Measurements from ENCODE around the gene DPP10. TPM values are rescaled to one million over a fixed set of nuclear protein-coding genes. Genes with fewer than 3 reads are reported as not detected.

The DPP10 gene
- total RNA-seq, 1 experiment from 2014 or later, result not detected

GRCh38 chr2:115560666-115561065, 1118.2 kb downstream of the DPP10 start:
- intact Hi-C loops (cut with micrococcal nuclease; ENCODE audit: unreplicated experiment), result no loop called here
- no peak for TF ChIP-seq CTCF (IDR thresholded peaks at IDR 0.05; ENCODE audit: unreplicated experiment)
- H3K4me1 Mint-ChIP-seq (ENCODE audit: low read depth, unreplicated experiment), result no peaks in the 10 kb centered on the region
- H3K27me3 Mint-ChIP-seq (ENCODE audit: unreplicated experiment), result no peaks in the 10 kb centered on the region
- BruUV-seq (replicated peaks), result no TSS peak
- H3K4me3 Mint-ChIP-seq (ENCODE audit: low read depth, unreplicated experiment), result no peak overlapping the region
- no peak for DNase-seq
- H3K9me3 Mint-ChIP-seq (ENCODE audit: low read depth, unreplicated experiment), result peaks cover 10% of the 10 kb centered on the region
- no peak overlapping the region for H3K27ac Mint-ChIP-seq (ENCODE audit: unreplicated experiment)
- H3K36me3 Mint-ChIP-seq (ENCODE audit: insufficient read depth, unreplicated experiment), result no peaks in the 10 kb centered on the region
- CTCF ChIA-PET, result no interaction called here

- Mint-ChIP-seq H3K27me3 (ENCODE audit: unreplicated experiment) (no peaks in the 10 kb centered on the region), H3K4me3 (ENCODE audit: low read depth, unreplicated experiment) (no peak overlapping the region), H3K36me3 (ENCODE audit: insufficient read depth, unreplicated experiment) (no peaks in the 10 kb centered on the region), H3K27ac (ENCODE audit: unreplicated experiment) (no peak overlapping the region), H3K4me1 (ENCODE audit: low read depth, unreplicated experiment) (no peaks in the 10 kb centered on the region), H3K9me3 (ENCODE audit: low read depth, unreplicated experiment) (peaks cover 17% of the 10 kb centered on the region)
- BruUV-seq (replicated peaks), result no TSS peak
- CTCF ChIA-PET, result no interaction called here
- no peak for TF ChIP-seq CTCF (IDR thresholded peaks at IDR 0.05; ENCODE audit: unreplicated experiment)
- intact Hi-C loops (cut with micrococcal nuclease; ENCODE audit: unreplicated experiment), result no loop called here
- no peak for DNase-seq
Measured at GRCh38 chr2:115568643-115569042, 1126.2 kb downstream of the DPP10 start.

- no peak for DNase-seq
- intact Hi-C loops (cut with micrococcal nuclease; ENCODE audit: unreplicated experiment), result no loop called here
- CTCF ChIA-PET, result no interaction called here
- H3K27me3 Mint-ChIP-seq (ENCODE audit: unreplicated experiment), result no peaks in the 10 kb centered on the region
- H3K4me3 Mint-ChIP-seq (ENCODE audit: low read depth, unreplicated experiment), result no peak overlapping the region
- no peaks in the 10 kb centered on the region for H3K4me1 Mint-ChIP-seq (ENCODE audit: low read depth, unreplicated experiment)
- H3K27ac Mint-ChIP-seq (ENCODE audit: unreplicated experiment), result no peak overlapping the region
- TF ChIP-seq CTCF (IDR thresholded peaks at IDR 0.05; ENCODE audit: unreplicated experiment), result no peak
- BruUV-seq (replicated peaks), result no TSS peak
- peaks cover 25% of the 10 kb centered on the region for H3K9me3 Mint-ChIP-seq (ENCODE audit: low read depth, unreplicated experiment)
- no peaks in the 10 kb centered on the region for H3K36me3 Mint-ChIP-seq (ENCODE audit: insufficient read depth, unreplicated experiment)
Measured at GRCh38 chr2:115569547-115569946, 1127.1 kb downstream of the DPP10 start.

- CTCF ChIA-PET, result no interaction called here
- H3K27ac Mint-ChIP-seq (ENCODE audit: unreplicated experiment), result no peak overlapping the region
- no peak overlapping the region for H3K4me3 Mint-ChIP-seq (ENCODE audit: low read depth, unreplicated experiment)
- H3K36me3 Mint-ChIP-seq (ENCODE audit: insufficient read depth, unreplicated experiment), result no peaks in the 10 kb centered on the region
- intact Hi-C loops (cut with micrococcal nuclease; ENCODE audit: unreplicated experiment), result no loop called here
- no peak for DNase-seq
- H3K9me3 Mint-ChIP-seq (ENCODE audit: low read depth, unreplicated experiment), result peaks cover 26% of the 10 kb centered on the region
- H3K27me3 Mint-ChIP-seq (ENCODE audit: unreplicated experiment), result no peaks in the 10 kb centered on the region
- BruUV-seq (replicated peaks), result no TSS peak
- no peaks in the 10 kb centered on the region for H3K4me1 Mint-ChIP-seq (ENCODE audit: low read depth, unreplicated experiment)
- no peak for TF ChIP-seq CTCF (IDR thresholded peaks at IDR 0.05; ENCODE audit: unreplicated experiment)
Measured at GRCh38 chr2:115572746-115573145, 1130.3 kb downstream of the DPP10 start.

GRCh38 chr2:115573756-115574155, 1131.3 kb downstream of the DPP10 start:
- CTCF ChIA-PET, result no interaction called here
- H3K36me3 Mint-ChIP-seq (ENCODE audit: insufficient read depth, unreplicated experiment), result no peaks in the 10 kb centered on the region
- TF ChIP-seq CTCF (IDR thresholded peaks at IDR 0.05; ENCODE audit: unreplicated experiment), result no peak

More at GRCh38 chr2:115573756-115574155, 1131.3 kb downstream of the DPP10 start:
- H3K27me3 Mint-ChIP-seq (ENCODE audit: unreplicated experiment), result no peaks in the 10 kb centered on the region
- BruUV-seq (replicated peaks), result no TSS peak
- intact Hi-C loops (cut with micrococcal nuclease; ENCODE audit: unreplicated experiment), result no loop called here
- no peak overlapping the region for H3K27ac Mint-ChIP-seq (ENCODE audit: unreplicated experiment)
- H3K4me3 Mint-ChIP-seq (ENCODE audit: low read depth, unreplicated experiment), result no peak overlapping the region
- H3K4me1 Mint-ChIP-seq (ENCODE audit: low read depth, unreplicated experiment), result no peaks in the 10 kb centered on the region
- no peak for DNase-seq
- H3K9me3 Mint-ChIP-seq (ENCODE audit: low read depth, unreplicated experiment), result peaks cover 23% of the 10 kb centered on the region
